BLaER1 (cell line): ENCODE measurements around the gene CMIP.
"Not testable (repeated sequence)": the region's sequence is repeated elsewhere in the genome, so short reads cannot be mapped to it uniquely, and the experiment has no call there.

Experiments
- H3K27ac ChIP-seq: shearing (Covaris generic); formaldehyde crosslinking; 2 replicates; pipeline ENCODE4 v1.8.1; 2022
- H3K27me3 ChIP-seq: shearing (Covaris generic); formaldehyde crosslinking; 2 replicates; pipeline ENCODE4 v1.8.1; 2022
- H3K36me3 ChIP-seq: shearing (Covaris generic); formaldehyde crosslinking; 2 replicates; pipeline ENCODE4 v1.8.1; 2022
- H3K4me1 ChIP-seq: shearing (Covaris generic); formaldehyde crosslinking; 2 replicates; pipeline ENCODE4 v1.8.1; 2022
- H3K4me2 ChIP-seq: shearing (Covaris generic); formaldehyde crosslinking; 2 replicates; pipeline ENCODE4 v1.8.1; 2022
- H3K4me3 ChIP-seq: shearing (Covaris generic); formaldehyde crosslinking; 2 replicates; pipeline ENCODE4 v1.8.1; 2022
- H3K9ac ChIP-seq: shearing (Covaris generic); formaldehyde crosslinking; 2 replicates; pipeline ENCODE4 v1.8.1; 2022
- H3K9me3 ChIP-seq: shearing (Covaris generic); formaldehyde crosslinking; 2 replicates; pipeline ENCODE4 v1.8.1; 2022
- H4K20me1 ChIP-seq: shearing (Covaris generic); formaldehyde crosslinking; 2 replicates; pipeline ENCODE4 v1.8.1; 2022
- Cebpa-rat ChIP-seq: shearing (Covaris generic); IDR thresholded peaks from 2 replicates; pipeline ENCODE4 v1.8.1; 2022

CMIP gene

DNA sequence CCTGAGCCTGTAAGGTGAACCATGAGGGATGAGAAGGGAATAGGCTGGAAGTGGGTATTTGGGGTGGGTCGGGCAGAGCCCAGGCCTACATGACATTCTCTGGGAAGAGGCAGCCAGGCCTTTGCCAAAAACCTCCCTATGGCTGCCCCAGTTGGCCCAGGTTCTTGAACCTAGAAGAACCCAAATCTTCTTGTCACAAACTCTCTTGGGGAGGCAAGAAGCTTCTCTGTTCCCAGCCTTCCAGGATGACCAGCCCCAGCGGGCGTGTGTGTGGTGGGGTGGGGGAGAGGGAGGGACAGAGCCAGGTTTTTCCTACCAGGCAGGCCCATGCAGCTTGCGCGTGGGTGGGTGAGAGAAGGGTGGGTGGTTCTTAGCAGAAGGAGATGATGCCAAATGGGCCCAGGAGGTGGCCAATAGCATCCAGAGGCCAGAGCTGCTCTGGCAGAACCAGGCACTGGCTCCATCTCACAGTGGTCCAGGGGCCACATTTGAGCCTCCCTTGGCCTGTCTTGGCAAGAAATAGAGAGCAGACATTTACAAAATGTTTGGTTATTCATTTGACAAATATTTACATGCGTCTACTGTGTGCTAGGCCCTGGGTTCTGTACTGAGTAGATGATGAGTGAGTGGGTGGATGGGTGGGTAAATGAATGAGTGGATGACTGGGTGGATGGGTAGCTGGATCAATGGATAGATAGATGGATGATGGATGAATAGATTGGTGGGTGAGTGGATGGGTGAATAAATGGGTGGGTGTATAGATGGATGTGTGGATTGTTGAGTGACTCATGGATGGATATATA, 290.2 kb downstream of the CMIP start:
- no peaks in the 10 kb centered on the region for H4K20me1 ChIP-seq
- H3K36me3 ChIP-seq, result no peaks in the 10 kb centered on the region
- H3K4me2 ChIP-seq, result no peak overlapping the region
- H3K4me1 ChIP-seq, result peaks cover 49% of the 10 kb centered on the region
- no peaks in the 10 kb centered on the region for H3K27me3 ChIP-seq
- no peaks in the 10 kb centered on the region for H3K9me3 ChIP-seq
- H3K27ac ChIP-seq, result no peak overlapping the region
- TF ChIP-seq Cebpa-rat, result no peak
- H3K4me3 ChIP-seq, result no peak overlapping the region
- no peak overlapping the region for H3K9ac ChIP-seq

DNA sequence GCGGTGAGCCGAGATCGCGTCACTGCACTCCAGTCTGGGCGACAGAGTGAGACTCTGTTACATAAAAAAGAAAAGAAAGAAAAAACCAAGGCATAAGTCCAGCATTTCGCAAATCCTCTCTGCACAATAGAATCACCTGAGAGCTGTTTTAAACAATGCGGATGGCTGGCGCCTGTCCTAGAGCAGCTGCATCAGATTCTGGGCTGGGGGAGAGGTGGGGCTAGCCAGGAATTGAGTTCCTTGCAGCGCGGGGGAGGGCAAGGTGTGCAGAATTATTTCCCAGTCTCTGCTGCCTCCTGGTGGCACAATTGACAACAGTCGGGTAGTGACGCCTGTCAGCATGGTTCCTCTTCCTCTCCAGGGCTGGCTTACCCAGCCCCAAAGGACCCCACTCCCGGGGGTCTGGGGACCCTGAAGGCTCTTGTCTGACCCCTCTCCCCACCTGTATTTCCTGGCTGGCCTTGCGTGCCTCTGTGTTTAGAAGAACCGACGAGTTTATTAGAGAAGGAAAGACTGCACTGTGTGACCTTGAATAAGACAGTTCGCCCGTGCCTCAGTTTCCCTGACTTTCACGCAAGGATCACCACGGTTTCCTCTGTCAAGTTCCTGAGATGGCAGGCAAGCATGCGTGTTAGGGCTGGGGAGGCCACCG, 293.4 kb downstream of the CMIP start:
- peak overlapping the region; percentile 91 for H3K4me2 ChIP-seq
- H3K27ac ChIP-seq, result peak overlapping the region; percentile 67
- peak overlapping the region; percentile 68 for H3K9ac ChIP-seq

DNA sequence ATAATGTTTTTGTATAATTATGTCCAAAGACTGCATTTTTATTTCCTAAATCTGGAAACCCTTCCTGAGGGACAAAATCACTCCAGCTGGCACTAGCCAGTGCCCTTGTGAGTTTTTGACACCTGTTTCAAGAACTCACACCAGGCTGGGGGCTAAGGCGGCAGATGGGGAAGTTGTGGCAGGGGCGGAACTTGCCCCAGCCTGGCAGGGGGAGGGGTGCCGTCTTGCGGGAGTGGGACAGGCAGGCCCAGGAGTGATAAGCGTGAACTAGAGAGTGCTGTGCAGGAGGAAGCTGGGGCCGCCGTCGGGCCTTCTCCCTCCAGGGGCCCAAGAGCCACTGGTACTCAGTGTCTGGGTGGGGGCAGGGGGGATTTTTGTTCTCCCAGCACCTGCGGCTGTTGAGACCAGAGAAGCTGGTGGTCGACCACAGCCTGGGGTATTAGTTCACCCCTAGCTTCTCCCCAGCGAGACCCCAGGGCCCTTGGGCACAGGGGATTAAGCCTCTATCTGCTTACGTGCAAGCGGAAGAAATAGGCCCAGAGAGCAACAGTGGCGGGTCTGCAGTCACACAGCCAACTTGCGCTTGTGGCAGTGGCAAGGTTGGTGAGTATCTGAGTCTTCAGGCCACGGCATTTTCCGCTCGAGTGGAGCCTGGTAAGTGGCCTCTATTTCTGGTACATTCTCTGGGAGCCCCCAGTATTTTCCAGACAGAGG, 294.3 kb downstream of the CMIP start:
- Histone ChIP-seq H3K9ac (peak overlapping the region; percentile 56; the same call in 1 of the 2 replicates), H3K27me3 (no peaks in the 10 kb centered on the region), H3K27ac (peak overlapping the region; percentile 77), H3K36me3 (no peaks in the 10 kb centered on the region), H3K4me1 (peaks cover 43% of the 10 kb centered on the region), H3K9me3 (no peaks in the 10 kb centered on the region), H3K4me2 (peak overlapping the region; percentile 91), H3K4me3 (peak overlapping the region; percentile 54), H4K20me1 (no peaks in the 10 kb centered on the region)
- TF ChIP-seq Cebpa-rat, result no peak

More for the DNA sequence above, 293.4 kb downstream of the CMIP start:
- peaks cover 43% of the 10 kb centered on the region for H3K4me1 ChIP-seq
- H3K9me3 ChIP-seq, result no peaks in the 10 kb centered on the region
- H4K20me1 ChIP-seq, result no peaks in the 10 kb centered on the region
- H3K4me3 ChIP-seq, result peak overlapping the region; percentile 54
- no peak for TF ChIP-seq Cebpa-rat
- no peaks in the 10 kb centered on the region for H3K36me3 ChIP-seq
- no peaks in the 10 kb centered on the region for H3K27me3 ChIP-seq

DNA sequence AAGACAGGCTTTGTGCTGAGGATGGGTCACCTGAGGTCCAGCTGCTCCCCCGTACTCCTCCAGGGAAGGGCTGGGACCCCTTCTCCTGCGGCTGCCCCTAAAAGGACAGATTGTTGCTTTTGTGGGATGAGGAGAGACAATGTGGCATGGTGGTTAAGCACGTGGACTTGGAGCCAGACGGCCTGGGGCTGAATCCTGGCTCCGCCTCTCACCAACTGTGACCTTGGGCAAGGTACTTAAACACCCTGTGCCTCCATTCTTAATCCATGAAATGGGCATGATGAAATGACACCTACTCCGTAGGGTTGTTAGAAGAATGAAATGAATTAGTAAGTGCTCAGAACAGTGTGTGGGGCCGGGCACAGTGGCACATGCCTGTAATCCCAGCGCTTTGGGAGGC, 294.9 kb downstream of the CMIP start:
- Histone ChIP-seq H3K4me3 (peak overlapping the region; percentile 54; the same call in 1 of the 2 replicates), H3K27ac (peak overlapping the region; percentile 77), H3K4me1 (peaks cover 43% of the 10 kb centered on the region), H4K20me1 (no peaks in the 10 kb centered on the region), H3K9me3 (no peaks in the 10 kb centered on the region), H3K36me3 (no peaks in the 10 kb centered on the region), H3K27me3 (no peaks in the 10 kb centered on the region), H3K9ac (peak overlapping the region; percentile 56; the same call in 1 of the 2 replicates), H3K4me2 (peak overlapping the region; percentile 91)
- TF ChIP-seq Cebpa-rat, result no peak

DNA sequence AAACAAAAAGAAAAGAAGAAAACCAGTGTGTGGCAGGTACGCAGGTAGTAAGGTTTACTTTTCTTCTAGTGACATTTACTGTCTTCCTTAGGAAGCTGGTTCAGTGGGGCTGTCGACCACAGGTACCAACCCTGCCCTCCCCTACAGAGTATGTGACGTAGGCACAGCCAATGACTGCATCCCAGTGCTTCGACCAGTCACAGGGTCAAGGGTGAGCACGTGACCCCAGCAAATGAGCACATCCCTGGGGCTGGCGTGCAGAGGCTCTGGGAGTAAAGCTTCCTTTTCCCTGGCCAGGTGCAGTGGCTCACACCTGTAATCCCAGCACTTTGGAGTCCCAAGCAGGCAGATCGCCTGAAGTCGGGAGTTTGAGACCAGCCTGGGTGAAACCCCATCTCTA, 295.6 kb downstream of the CMIP start:
- Histone ChIP-seq H4K20me1 (no peaks in the 10 kb centered on the region), H3K27ac (no peak overlapping the region), H3K4me1 (peaks cover 43% of the 10 kb centered on the region), H3K36me3 (no peaks in the 10 kb centered on the region), H3K27me3 (no peaks in the 10 kb centered on the region), H3K4me2 (peak overlapping the region; percentile 91), H3K9me3 (no peaks in the 10 kb centered on the region), H3K9ac (no peak overlapping the region), H3K4me3 (no peak overlapping the region)
- no peak for TF ChIP-seq Cebpa-rat

DNA sequence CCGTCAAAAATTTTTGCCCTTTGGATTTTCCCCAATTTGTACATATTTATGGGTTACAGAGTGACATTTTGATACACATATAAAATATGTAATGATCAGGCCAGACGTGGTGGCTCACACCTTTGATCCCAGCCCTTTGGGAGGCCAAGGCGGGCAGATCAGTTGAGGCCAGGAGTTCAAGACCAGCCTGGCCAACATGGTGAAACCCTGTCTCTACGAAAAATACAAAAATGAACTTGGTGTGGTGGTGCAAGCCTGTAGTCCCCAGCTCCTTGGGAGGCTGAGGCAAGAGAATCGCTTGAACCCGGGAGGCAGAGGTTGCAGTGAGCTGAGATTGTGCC, 296.8 kb downstream of the CMIP start:
- not testable (repeated sequence) for H3K4me3 ChIP-seq, H3K27me3 ChIP-seq, H3K36me3 ChIP-seq, H3K27ac ChIP-seq, H3K9me3 ChIP-seq, H3K4me2 ChIP-seq, H3K9ac ChIP-seq, H4K20me1 ChIP-seq
- peaks cover 53% of the 10 kb centered on the region for H3K4me1 ChIP-seq

DNA sequence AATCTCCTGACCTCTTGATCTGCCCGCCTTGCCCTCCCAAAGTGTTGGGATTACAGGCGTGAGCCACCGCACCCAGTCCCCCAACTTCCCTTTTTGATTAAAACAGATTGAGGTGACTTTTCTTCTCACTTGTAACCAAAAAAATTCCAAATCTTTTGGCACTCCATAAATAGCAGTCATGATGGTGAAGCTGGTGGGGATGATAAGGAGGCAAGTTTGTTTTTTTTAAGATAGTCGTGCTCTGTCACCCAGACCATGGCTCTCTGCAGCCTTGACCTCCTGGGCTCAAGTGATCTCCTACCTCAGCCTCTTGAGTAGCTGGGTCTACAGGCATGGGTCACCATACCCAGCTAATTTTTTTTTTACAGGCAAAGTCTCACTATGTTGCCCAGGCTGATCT, 299.8 kb downstream of the CMIP start:
- Histone ChIP-seq H3K9me3 (no peaks in the 10 kb centered on the region), H3K36me3 (no peaks in the 10 kb centered on the region), H3K9ac (no peak overlapping the region), H3K4me3 (no peak overlapping the region), H3K27me3 (no peaks in the 10 kb centered on the region), H4K20me1 (no peaks in the 10 kb centered on the region), H3K4me1 (peaks cover 51% of the 10 kb centered on the region), H3K4me2 (no peak overlapping the region), H3K27ac (no peak overlapping the region)
- TF ChIP-seq Cebpa-rat, result no peak

DNA sequence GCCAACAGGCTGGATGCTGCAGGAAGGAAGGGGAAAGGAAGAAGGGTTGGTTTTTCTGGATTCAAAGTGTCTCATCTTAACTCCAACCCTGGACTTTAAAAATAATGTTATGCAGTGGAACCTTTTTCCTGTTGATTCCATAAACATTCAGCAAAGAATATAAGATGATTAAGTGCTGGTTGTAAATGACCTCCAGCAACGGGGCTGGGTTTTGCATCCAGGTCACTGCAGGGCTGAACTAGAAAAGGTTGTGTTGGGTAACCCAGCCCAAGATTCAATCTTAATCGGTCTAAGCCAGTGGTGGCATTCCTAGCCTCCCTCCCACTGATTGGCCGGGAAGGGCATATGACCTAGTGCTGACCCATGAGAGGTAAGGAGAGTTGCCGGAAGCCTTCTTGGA, 300.3 kb downstream of the CMIP start:
- H3K4me1 ChIP-seq, result peaks cover 49% of the 10 kb centered on the region
- no peak for TF ChIP-seq Cebpa-rat
- H3K27ac ChIP-seq, result no peak overlapping the region
- H3K27me3 ChIP-seq, result no peaks in the 10 kb centered on the region
- no peak overlapping the region for H3K9ac ChIP-seq
- no peaks in the 10 kb centered on the region for H4K20me1 ChIP-seq
- H3K4me3 ChIP-seq, result no peak overlapping the region
- no peaks in the 10 kb centered on the region for H3K9me3 ChIP-seq
- no peak overlapping the region for H3K4me2 ChIP-seq
- no peaks in the 10 kb centered on the region for H3K36me3 ChIP-seq

DNA sequence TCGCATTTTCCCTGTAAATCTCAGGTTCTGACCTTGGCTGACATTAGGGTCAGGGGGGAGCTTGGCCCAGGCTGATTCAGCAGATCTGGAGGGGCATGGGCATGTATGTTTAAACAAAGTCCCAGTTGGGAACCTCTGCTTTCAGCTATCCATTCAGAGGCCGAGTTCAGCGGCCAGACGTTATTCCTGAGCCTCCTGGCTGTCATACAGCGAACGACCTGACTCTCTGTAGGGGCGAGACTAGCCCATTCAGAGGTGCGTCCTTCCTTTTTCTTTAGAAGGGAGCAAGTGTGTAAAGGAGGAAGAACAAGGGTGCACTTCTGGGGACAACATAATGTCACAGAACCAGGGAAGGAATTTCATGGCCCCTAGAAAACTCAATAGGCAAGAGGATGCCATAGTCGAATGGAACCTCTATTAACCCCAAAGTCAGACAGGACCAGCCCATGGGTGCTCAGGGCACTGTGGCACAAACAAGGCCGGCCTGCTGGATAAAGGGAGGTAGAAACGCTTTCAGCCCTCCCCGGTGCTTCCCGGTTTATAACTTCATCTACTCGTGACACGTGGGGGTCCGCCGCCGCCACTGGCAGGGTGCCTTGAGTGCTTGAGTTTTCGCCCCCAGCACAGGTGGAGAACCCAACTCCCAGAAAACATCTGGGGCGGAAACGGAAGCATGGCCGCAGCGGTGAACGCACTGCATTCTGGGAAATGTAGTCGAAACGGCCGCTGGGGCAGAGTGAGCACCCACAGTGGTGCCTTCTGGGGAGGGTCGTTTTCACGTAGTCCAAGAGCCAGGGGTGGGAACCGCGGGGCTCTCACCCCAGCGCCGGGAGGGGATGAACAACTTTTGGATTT, 301.3 kb downstream of the CMIP start:
- H4K20me1 ChIP-seq, result no peaks in the 10 kb centered on the region
- H3K9me3 ChIP-seq, result no peaks in the 10 kb centered on the region
- H3K9ac ChIP-seq, result 0 out of 2 replicates have a peak overlapping the region, but pooled peaks have one; percentile 48
- peak overlapping the region; percentile 88 for H3K4me2 ChIP-seq
- peak overlapping the region; percentile 78 for H3K27ac ChIP-seq
- TF ChIP-seq Cebpa-rat, result no peak
- H3K4me3 ChIP-seq, result peak overlapping the region; percentile 62
- no peaks in the 10 kb centered on the region for H3K36me3 ChIP-seq
- H3K4me1 ChIP-seq, result peaks cover 40% of the 10 kb centered on the region
- H3K27me3 ChIP-seq, result no peaks in the 10 kb centered on the region
